NCI-H2081 (cell line): ENCODE data around the gene MT1M.
"Not testable (repeated sequence)": the region's sequence is repeated elsewhere in the genome, so short reads cannot be mapped to it uniquely, and the experiment has no call there.

ENCODE experiments used
- DNase-seq, 2 experiments: peaks; one replicate each; lab custom pipeline; 2025; lab: John Stamatoyannopoulos, UW

Gene MT1M

DNA sequence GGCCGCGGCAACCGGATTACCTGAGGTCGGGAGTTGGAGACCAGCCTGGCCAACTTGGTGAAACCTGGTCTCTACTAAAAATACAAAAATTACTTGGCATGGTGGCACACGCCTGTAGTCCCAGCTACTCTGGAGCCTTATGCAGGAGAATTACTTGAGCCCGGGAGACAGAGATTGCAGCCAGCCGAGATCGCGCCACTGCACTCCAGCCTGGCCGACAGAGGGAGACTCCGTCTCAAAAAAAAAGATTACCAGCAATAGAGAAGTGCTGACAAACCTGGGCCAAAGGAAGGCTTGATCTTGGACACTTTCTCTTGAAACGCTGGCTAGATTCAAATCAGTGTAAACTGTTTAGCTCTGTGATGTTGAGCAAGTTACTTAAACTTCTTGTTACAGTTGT, 41.5 kb downstream of the MT1M start:
- no peak for DNase-seq

DNA sequence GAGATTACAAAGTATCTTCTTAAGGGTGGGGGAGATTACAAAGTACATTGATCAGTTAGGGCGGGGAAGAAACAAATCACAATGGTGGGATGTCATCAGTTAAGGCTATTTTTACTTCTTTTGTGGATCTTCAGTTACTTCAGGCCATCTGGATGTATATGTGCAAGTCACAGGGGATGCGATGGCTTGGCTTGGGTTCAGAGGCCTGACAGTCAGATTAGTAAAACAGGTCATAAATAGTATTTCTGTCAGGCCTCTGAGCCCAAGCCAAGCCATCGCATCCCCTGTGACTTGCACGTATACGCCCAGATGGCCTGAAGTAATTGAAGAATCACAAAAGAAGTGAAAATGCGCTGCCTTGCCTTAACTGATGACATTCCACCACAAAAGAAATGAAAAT, 42.1 kb downstream of the MT1M start:
- DNase-seq = not testable (repeated sequence)

DNA sequence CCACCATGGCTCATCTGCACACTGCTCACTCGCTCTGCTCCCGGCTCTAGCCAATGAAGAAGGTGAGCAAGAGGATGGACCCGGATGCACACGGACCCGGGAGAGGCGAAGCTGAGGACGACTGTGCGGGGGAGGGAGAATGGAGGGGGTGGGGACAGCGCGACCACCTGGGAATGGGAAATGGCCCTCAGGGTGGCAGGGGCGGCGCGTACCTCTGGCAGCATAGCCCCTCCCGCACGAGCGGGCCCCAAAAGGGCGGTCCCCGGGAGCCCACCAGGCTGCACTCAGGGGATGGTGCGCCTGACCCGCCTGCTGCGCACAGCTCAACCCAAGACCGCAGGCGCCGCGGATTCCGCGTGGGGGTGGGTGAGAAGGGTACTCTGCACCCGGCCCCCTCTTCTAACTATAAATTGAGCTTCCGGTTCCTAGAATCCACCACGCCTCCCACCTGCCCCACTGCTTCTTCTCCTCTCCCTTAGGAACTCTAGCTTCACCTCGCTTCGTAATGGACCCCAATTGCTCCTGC, 43.3 kb downstream of the MT1M start:
- no peak for DNase-seq

DNA sequence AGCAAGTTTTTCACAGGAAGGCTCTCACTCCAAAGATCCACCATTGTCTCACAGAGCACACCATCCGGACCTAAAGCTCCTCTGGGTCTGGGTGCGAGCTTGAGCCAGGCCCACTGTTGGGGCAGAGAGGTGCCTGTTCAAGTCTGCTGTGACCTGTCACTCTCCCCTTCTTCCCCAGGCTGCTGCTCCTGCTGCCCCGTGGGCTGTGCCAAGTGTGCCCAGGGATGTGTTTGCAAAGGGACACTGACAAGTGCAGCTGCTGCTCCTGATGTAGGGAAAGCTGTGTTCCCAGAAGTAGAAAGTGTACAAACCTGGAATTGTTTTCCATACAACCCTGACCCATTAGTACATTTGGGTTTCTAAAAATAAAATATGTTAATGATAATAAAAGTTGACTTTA, 45.0 kb downstream of the MT1M start:
- no peak for DNase-seq

DNA sequence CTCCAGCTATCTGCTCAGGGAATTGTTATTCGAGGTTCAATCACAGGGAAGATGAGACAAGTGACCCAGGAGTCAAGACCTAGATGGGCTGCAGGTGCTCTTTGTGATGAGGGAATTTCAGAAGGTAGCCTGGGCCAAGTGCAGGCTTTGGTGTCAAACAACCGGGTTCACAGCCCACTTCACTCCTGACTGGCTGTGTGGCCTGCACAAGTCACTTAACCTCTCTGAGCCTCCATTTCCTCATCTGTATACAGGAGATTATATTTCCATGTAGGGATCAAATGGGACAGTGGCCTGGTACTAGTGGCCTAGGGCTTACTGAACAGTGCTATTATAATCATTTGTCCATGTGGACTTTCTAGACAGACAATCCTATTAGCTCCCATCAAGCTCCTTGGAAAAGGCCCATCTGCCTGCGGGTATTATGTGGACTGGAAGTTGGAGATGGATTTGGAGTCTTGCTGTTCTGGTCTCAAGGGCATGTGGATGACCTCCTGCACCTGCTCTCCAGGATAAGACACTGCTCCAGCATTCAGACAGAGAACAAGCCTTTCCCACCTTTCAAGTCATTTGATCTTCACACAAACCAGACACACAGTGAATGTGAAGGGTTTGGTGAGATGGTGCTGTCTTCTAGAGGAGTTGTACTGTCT, 46.7 kb downstream of the MT1M start:
- DNase-seq = no peak

DNA sequence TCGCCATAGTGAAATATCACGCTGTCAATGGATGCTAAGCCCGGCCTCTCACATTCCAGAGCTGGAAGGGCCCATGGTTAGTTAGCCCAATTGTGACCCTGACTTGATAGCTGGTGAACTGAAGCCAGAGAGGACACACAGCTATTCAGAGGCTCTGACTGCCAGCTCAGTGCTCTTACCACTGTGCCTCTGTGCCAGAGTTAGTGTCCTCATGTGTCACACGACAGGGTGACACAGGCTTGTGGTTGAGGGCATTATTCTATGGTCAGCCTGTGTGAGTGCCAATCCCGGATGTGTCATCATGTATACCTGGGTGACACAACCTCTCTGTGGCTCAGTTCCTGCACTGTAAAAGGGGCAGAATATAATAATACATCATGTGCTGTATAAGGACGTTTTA, 47.4 kb downstream of the MT1M start:
- no peak for DNase-seq

DNA sequence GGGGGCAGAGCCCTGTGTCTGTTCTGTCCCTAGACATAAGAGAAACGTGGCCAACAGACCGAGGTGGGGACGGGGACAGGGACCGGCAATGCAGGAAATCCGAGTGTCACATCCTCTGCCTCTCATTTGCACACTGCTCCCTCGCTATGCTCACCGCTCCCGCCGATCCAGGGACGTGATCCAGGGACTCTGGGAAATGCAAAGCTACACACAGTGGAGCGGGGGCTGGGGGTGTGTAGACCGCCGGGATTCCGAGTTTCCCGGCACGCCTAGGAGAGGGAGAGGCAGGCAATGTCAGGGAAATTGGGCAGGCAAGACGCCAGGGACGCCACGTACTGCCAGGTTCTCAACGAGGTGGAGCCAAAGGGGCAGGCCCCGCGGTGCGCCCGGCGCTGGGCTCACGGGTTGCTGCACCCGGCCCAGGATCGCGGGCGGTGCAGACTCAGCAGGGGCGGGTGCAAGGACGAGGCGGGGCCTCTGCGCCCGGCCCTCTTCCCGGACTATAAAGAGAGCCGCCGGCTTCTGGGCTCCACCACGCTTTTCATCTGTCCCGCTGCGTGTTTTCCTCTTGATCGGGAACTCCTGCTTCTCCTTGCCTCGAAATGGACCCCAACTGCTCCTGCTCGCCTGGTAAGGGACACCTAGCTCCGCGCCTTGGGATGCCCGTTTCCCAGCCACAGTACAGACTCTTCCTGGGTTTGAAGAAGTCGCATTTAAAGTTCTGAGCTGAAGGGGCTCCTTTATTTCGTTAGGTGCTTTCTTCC, 49.7 kb downstream of the MT1M start, which contains the start of gene MT1X:
MT1X (plus strand) TSS at position 532 of the 764 bp plus-strand sequence; CDS start at position 603, 71 bp downstream.
- DNase-seq = peak; percentile 72 to 84

DNA sequence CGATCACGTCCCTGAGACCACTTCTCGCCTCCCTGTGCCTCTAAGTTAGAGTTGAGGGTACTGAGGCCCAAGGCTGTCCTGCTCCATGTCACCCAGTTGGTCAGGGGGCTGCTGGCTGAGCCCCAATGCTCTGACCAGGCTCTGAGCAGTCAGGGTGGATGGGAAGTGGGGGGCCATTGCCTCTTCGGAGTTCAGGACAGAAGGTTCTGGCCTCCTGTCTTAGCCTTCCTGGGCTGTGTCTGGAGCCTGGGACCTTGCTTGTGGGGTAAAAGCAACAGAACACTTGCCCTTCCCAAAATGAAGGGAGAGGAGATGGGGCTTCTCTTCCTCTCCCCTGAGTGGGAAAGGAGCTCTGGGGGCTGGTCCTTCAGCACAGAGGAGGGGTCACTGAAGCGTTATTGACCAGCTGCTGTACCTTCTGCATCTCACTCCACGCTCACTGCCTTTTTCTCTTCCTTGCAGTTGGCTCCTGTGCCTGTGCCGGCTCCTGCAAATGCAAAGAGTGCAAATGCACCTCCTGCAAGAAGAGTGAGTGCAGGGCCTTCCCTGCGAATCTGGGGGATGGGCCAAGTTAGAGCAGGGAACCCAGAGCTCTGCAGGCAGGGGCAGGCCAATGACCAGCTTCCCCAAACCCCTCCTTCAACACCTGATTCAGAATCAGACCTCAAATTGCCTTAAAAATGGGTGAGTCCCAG, 50.4 kb downstream of the MT1M start:
- DNase-seq = no peak
